Mesenchymal stem cell (in vitro differentiated cells and primary cell): ENCODE data around the gene CLEC18A.

Experiments
- DNase-seq: peaks from one replicate; pipeline ENCODE4 v3.0.0-alpha.2; 2013
- H2AFZ ChIP-seq: one replicate; pipeline ENCODE4 v1.6.1; 2013; ENCODE audit warnings: low read depth, mild to moderate bottlenecking, control low read depth, inconsistent platforms, low read length, moderate library complexity
- H2AK5ac ChIP-seq: 2 replicates; pipeline ENCODE4 v1.6.1; 2013; ENCODE audit warnings: low read length, moderate library complexity, mild to moderate bottlenecking, inconsistent platforms; ENCODE audit not compliant: severe bottlenecking
- H2BK120ac ChIP-seq: one replicate; pipeline ENCODE4 v1.6.1; 2013; ENCODE audit warnings: low read depth, mild to moderate bottlenecking, inconsistent platforms, low read length, moderate library complexity
- H2BK12ac ChIP-seq, 2 experiments: one replicate each; pipeline ENCODE4 v1.6.1; 2013; ENCODE audit warnings: inconsistent platforms in 2 of 2, low read length in 2 of 2, mild to moderate bottlenecking in 2 of 2, moderate library complexity in 2 of 2, control low read depth in 1 of 2
- H2BK15ac ChIP-seq: one replicate; pipeline ENCODE4 v1.6.1; 2013; ENCODE audit warnings: mild to moderate bottlenecking, low read depth, inconsistent platforms; ENCODE audit not compliant: poor library complexity, severe bottlenecking
- H2BK5ac ChIP-seq: 2 replicates; pipeline ENCODE4 v1.6.1; 2013; ENCODE audit warnings: low read depth, mild to moderate bottlenecking, low read length, control low read depth, inconsistent platforms; ENCODE audit not compliant: poor library complexity, severe bottlenecking
- H3K14ac ChIP-seq, 2 experiments: one replicate each; pipeline ENCODE4 v1.6.1; 2013; ENCODE audit warnings: inconsistent platforms in 2 of 2, low read length in 2 of 2, control low read depth in 1 of 2, mild to moderate bottlenecking in 1 of 2, moderate library complexity in 1 of 2
- H3K18ac ChIP-seq, 2 experiments: one replicate each; pipeline ENCODE4 v1.6.1; 2013; ENCODE audit warnings: inconsistent platforms in 2 of 2, low read length in 2 of 2, control low read depth in 1 of 2, low read depth in 1 of 2, mild to moderate bottlenecking in 1 of 2
- H3K23ac ChIP-seq, 2 experiments: one replicate each; pipeline ENCODE4 v1.6.1; 2013; ENCODE audit warnings: inconsistent platforms in 2 of 2, low read length in 2 of 2, mild to moderate bottlenecking in 2 of 2, moderate library complexity in 2 of 2, control low read depth in 1 of 2
- H3K27ac ChIP-seq: 2 replicates; pipeline ENCODE4 v1.5.1; 2013; ENCODE audit warnings: mild to moderate bottlenecking, moderate library complexity, low read length, control low read depth, inconsistent platforms; ENCODE audit not compliant: poor library complexity, severe bottlenecking
- H3K27me3 ChIP-seq, 2 experiments: 2 replicates each; pipeline versions ENCODE4 v1.6.1 to v1.7.0; 2013; ENCODE audit warnings: low read length in 2 of 2, mild to moderate bottlenecking in 2 of 2, moderate library complexity in 2 of 2, control low read depth in 1 of 2, inconsistent platforms in 1 of 2; ENCODE audit not compliant: control insufficient read depth in 1 of 2, insufficient read depth in 1 of 2
- H3K36me3 ChIP-seq, 2 experiments: 2 replicates each; pipeline versions ENCODE4 v1.6.1 to v1.7.0; 2013; ENCODE audit warnings: low read length in 2 of 2, control low read depth in 1 of 2, inconsistent platforms in 1 of 2, low read depth in 1 of 2, mild to moderate bottlenecking in 1 of 2; ENCODE audit not compliant: insufficient read depth in 2 of 2, control insufficient read depth in 1 of 2
- H3K4ac ChIP-seq, 2 experiments: one replicate each; pipeline ENCODE4 v1.6.1; 2013; ENCODE audit warnings: inconsistent platforms in 2 of 2, low read length in 2 of 2, mild to moderate bottlenecking in 2 of 2, moderate library complexity in 2 of 2, control low read depth in 1 of 2, low read depth in 1 of 2
- H3K4me1 ChIP-seq: 2 replicates; pipeline ENCODE4 v1.6.1; 2013; ENCODE audit warnings: low read depth, low read length, control low read depth; ENCODE audit not compliant: control insufficient read depth, insufficient read depth
- H3K4me2 ChIP-seq: 2 replicates; pipeline ENCODE4 v1.6.1; 2013; ENCODE audit warnings: low read length, mild to moderate bottlenecking, inconsistent platforms; ENCODE audit not compliant: poor library complexity, severe bottlenecking
- H3K4me3 ChIP-seq, 2 experiments: 2 replicates each; pipeline versions ENCODE4 v1.5.1 to v1.7.0; 2013; ENCODE audit warnings: low read length in 2 of 2, mild to moderate bottlenecking in 2 of 2, control low read depth in 1 of 2, low read depth in 1 of 2; ENCODE audit not compliant: insufficient read depth in 1 of 2
- H3K79me1 ChIP-seq: replicated peaks from 2 replicates; pipeline ENCODE4 v1.6.1; 2013; ENCODE audit warnings: mild to moderate bottlenecking, control low read depth, low read length, inconsistent platforms; ENCODE audit not compliant: poor library complexity, severe bottlenecking
- H3K9ac ChIP-seq: 2 replicates; pipeline ENCODE4 v1.7.0; 2013; ENCODE audit warnings: mild to moderate bottlenecking, low read length, moderate library complexity
- H3K9me3 ChIP-seq: 2 replicates; pipeline ENCODE4 v1.7.0; 2013; ENCODE audit warnings: mild to moderate bottlenecking, low read length; ENCODE audit not compliant: control insufficient read depth
- H4K8ac ChIP-seq: one replicate; pipeline ENCODE4 v1.6.1; 2013; ENCODE audit warnings: inconsistent platforms, mild to moderate bottlenecking, low read length, moderate library complexity
- H4K91ac ChIP-seq: one replicate; pipeline ENCODE4 v1.6.1; 2013; ENCODE audit warnings: mild to moderate bottlenecking, low read length, inconsistent platforms
- WGBS: methylation state at CpG from one replicate; pipeline ENCODE4 v1.1.7; 2013; ENCODE audit warnings: mixed read lengths; 5-methylcytosine and 5-hydroxymethylcytosine counted together

CLEC18A gene

DNA sequence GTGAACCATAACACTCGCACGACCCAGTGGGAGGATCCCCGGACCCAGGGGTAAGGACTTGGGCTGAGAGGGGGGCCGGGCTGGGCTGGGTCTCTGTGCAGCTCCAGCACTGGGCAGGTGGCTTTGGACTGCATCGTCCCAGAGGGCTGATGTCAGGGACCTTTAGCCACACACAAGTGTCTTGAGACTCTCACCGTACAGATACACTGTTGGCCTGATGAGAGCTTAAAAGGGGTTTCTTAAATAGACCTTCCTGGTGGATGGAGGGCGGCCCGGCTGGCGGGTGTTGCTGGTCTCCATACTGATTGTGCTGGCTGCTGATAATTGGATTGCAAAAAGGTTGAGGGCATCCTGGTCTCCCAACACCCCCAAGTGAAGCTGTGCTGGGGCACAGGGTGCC lies 21.7 kb upstream of the CLEC18A start:
- Histone ChIP-seq H4K8ac (no peak overlapping the region), H3K14ac (no peak overlapping the region), H2AFZ (no peak overlapping the region), H2BK120ac (no peak overlapping the region), H3K27ac (no peak overlapping the region), H3K4ac (no peak overlapping the region), H3K36me3 (peaks cover 45 to 53% of the 10 kb centered on the region in 2 experiments), H3K9me3 (no peaks in the 10 kb centered on the region), H3K23ac (no peak overlapping the region), H3K4me3 (no peak overlapping the region), H2BK12ac (no peak overlapping the region), H3K79me1 (peaks cover 27% of the 10 kb centered on the region), H2BK15ac (no peak overlapping the region), H3K27me3 (no peaks in the 10 kb centered on the region), H4K91ac (no peak overlapping the region), H3K9ac (no peak overlapping the region), H3K4me1 (peaks cover 24% of the 10 kb centered on the region), H3K4me2 (no peak overlapping the region), H2AK5ac (no peak overlapping the region), H3K18ac (no peak overlapping the region), H2BK5ac (no peak overlapping the region)
- 95% methylated on average over 9 of the region's 9 CpGs for WGBS
- no peak for DNase-seq

- H3K36me3 ChIP-seq, result peaks cover 53 to 61% of the 10 kb centered on the region in 2 experiments
- no peak overlapping the region for H3K4ac ChIP-seq
- no peak overlapping the region for H2BK120ac ChIP-seq
- no peak overlapping the region for H2BK12ac ChIP-seq
- DNase-seq, result peak; percentile 66
- H2BK15ac ChIP-seq, result no peak overlapping the region
- H3K27ac ChIP-seq, result no peak overlapping the region
- H4K8ac ChIP-seq, result no peak overlapping the region
- H3K9ac ChIP-seq, result no peak overlapping the region
- no peak overlapping the region for H3K18ac ChIP-seq
- H3K9me3 ChIP-seq, result no peaks in the 10 kb centered on the region
- H3K14ac ChIP-seq, result no peak overlapping the region
- no peak overlapping the region for H2AFZ ChIP-seq
- no peak overlapping the region for H3K23ac ChIP-seq
- peaks cover 21% of the 10 kb centered on the region for H3K4me1 ChIP-seq
- H3K4me2 ChIP-seq, result no peak overlapping the region
- 71% methylated on average over 10 of the region's 12 CpGs for WGBS
- H2BK5ac ChIP-seq, result no peak overlapping the region
- H3K79me1 ChIP-seq, result peaks cover 27% of the 10 kb centered on the region
- no peak overlapping the region for H4K91ac ChIP-seq
- no peaks in the 10 kb centered on the region for H3K27me3 ChIP-seq
- H3K4me3 ChIP-seq, result no peak overlapping the region
- H2AK5ac ChIP-seq, result no peak overlapping the region
Observed at GRCh38 chr16:69930117-69930776, 20.9 kb upstream of the CLEC18A start.

DNA sequence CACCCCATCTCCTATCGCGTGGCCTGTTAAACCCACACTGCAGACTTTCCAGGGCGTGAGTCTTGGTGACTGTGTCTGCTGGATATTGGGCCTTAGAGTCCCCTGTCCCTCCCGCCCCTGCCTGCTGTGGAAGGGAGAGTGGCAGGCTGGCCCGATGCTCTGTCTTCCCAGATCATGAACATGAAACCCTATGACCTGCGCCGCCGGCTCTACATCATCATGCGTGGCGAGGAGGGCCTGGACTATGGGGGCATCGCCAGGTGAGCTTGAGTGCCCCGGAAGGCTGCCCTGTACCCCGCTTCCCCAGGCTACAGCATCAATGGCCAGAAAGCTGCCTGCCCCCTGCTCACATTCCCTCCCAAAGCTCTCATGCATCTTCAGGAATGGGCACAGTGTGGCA lies 19.5 kb upstream of the CLEC18A start:
- Histone ChIP-seq H3K27ac (no peak overlapping the region), H2BK5ac (no peak overlapping the region), H3K18ac (no peak overlapping the region), H2AFZ (no peak overlapping the region), H2AK5ac (no peak overlapping the region), H2BK15ac (no peak overlapping the region), H3K9ac (no peak overlapping the region), H3K4me2 (no peak overlapping the region), H2BK120ac (no peak overlapping the region), H3K4me3 (no peak overlapping the region), H3K9me3 (no peaks in the 10 kb centered on the region), H3K4ac (no peak overlapping the region), H3K4me1 (peaks cover 12% of the 10 kb centered on the region), H3K79me1 (peaks cover 18% of the 10 kb centered on the region), H3K27me3 (no peaks in the 10 kb centered on the region), H3K36me3 (peaks cover 66 to 74% of the 10 kb centered on the region in 2 experiments), H2BK12ac (no peak overlapping the region), H4K8ac (no peak overlapping the region), H3K14ac (no peak overlapping the region), H3K23ac (no peak overlapping the region), H4K91ac (no peak overlapping the region)
- WGBS, result 95% methylated on average over 13 of the region's 13 CpGs
- DNase-seq, result no peak

- Histone ChIP-seq H3K36me3 (peaks cover 72 to 80% of the 10 kb centered on the region in 2 experiments), H3K4ac (no peak overlapping the region), H2BK5ac (no peak overlapping the region), H3K9ac (no peak overlapping the region), H2AFZ (no peak overlapping the region), H3K27ac (no peak overlapping the region), H3K18ac (no peak overlapping the region), H3K9me3 (no peaks in the 10 kb centered on the region), H4K8ac (no peak overlapping the region), H3K27me3 (no peaks in the 10 kb centered on the region), H3K23ac (no peak overlapping the region), H3K4me2 (no peak overlapping the region), H2BK12ac (no peak overlapping the region), H4K91ac (no peak overlapping the region), H3K4me3 (no peak overlapping the region), H2BK120ac (no peak overlapping the region), H2AK5ac (no peak overlapping the region), H3K4me1 (peaks cover 9% of the 10 kb centered on the region), H3K14ac (no peak overlapping the region), H2BK15ac (no peak overlapping the region), H3K79me1 (peaks cover 16% of the 10 kb centered on the region)
- DNase-seq, result no peak
- WGBS, result 97% methylated on average over 9 of the region's 9 CpGs
Observed at GRCh38 chr16:69932228-69932627, 18.9 kb upstream of the CLEC18A start.
